SH-SY5Y (cell line): ENCODE measurements around the gene MYO10.
A peak's percentile ranks its signal among the peaks of the same experiment; 100 is the strongest.

Source experiments
- GATA2 ChIP-seq: IDR thresholded peaks from 2 replicates; pipeline ENCODE4 v1.6.1; 2011; ENCODE audit warnings: mild to moderate bottlenecking, low read depth, low read length
- GATA3 ChIP-seq: IDR thresholded peaks from 2 replicates; pipeline ENCODE4 v1.6.1; 2011; ENCODE audit warnings: low read depth, mild to moderate bottlenecking, low read length, moderate library complexity

The MYO10 gene

GRCh38 chr5:16723821-16724220, 212.3 kb downstream of the MYO10 start:
- TF ChIP-seq GATA2 = no peak
- no peak for TF ChIP-seq GATA3

- TF ChIP-seq GATA2 = no peak
- no peak for TF ChIP-seq GATA3
These were observed 214.0 kb downstream of the MYO10 start for GRCh38 chr5:16722097-16722495.

GRCh38 chr5:16721151-16722096, 214.7 kb downstream of the MYO10 start:
- TF ChIP-seq GATA2 (no peak), GATA3 (no peak)

- peak; percentile 70 for TF ChIP-seq GATA2
- no peak for TF ChIP-seq GATA3
These were observed 222.6 kb downstream of the MYO10 start for GRCh38 chr5:16713386-16713928.

GRCh38 chr5:16712620-16713019, 223.5 kb downstream of the MYO10 start:
- no peak for TF ChIP-seq GATA2
- TF ChIP-seq GATA3 = no peak

GRCh38 chr5:16712178-16712577, 223.9 kb downstream of the MYO10 start:
- TF ChIP-seq GATA3 = no peak
- no peak for TF ChIP-seq GATA2

- 0 out of 2 replicates have a peak, but pooled peaks have one; percentile 7 for TF ChIP-seq GATA2
- TF ChIP-seq GATA3 = no peak
These were observed 226.2 kb downstream of the MYO10 start for GRCh38 chr5:16709691-16710433.

GRCh38 chr5:16707869-16708192, 228.3 kb downstream of the MYO10 start:
- no peak for TF ChIP-seq GATA3
- TF ChIP-seq GATA2 = no peak

- TF ChIP-seq GATA3 = no peak
- no peak for TF ChIP-seq GATA2
These were observed 228.8 kb downstream of the MYO10 start for GRCh38 chr5:16707168-16707868.

- TF ChIP-seq GATA3 (no peak), GATA2 (no peak)
These were observed 231.1 kb downstream of the MYO10 start for GRCh38 chr5:16704945-16705344.

GRCh38 chr5:16702964-16703363, 233.1 kb downstream of the MYO10 start:
- TF ChIP-seq GATA2 (no peak), GATA3 (no peak)

- no peak for TF ChIP-seq GATA2
- TF ChIP-seq GATA3 = no peak
These were observed 234.7 kb downstream of the MYO10 start for GRCh38 chr5:16701134-16702099.

- TF ChIP-seq GATA2 (no peak), GATA3 (no peak)
These were observed 236.0 kb downstream of the MYO10 start for GRCh38 chr5:16700081-16700480.

- TF ChIP-seq GATA3 (peak; percentile 36; the same call in 1 of the 2 replicates), GATA2 (peak; percentile 63; the same call in 1 of the 2 replicates)
These were observed 240.3 kb downstream of the MYO10 start for GRCh38 chr5:16695779-16696178.
